Stimulated activated CD4-positive, alpha-beta T cell treated with anti-CD3 and anti-CD28 coated beads, Interleukin-1b, Interleukin-23, amount 100 ng/mL, for 4 hours (primary cell): ENCODE data around the gene PRKAA1.
"Not testable (repeated sequence)": the region's sequence is repeated elsewhere in the genome, so short reads cannot be mapped to it uniquely, and the experiment has no call there.

ENCODE experiments used
- DNase-seq, 2 donors: peaks; one replicate each; pipeline ENCODE4 v3.0.0-alpha.2; 2020; ENCODE audit warnings: low read depth in 2 of 2

The PRKAA1 gene

DNA sequence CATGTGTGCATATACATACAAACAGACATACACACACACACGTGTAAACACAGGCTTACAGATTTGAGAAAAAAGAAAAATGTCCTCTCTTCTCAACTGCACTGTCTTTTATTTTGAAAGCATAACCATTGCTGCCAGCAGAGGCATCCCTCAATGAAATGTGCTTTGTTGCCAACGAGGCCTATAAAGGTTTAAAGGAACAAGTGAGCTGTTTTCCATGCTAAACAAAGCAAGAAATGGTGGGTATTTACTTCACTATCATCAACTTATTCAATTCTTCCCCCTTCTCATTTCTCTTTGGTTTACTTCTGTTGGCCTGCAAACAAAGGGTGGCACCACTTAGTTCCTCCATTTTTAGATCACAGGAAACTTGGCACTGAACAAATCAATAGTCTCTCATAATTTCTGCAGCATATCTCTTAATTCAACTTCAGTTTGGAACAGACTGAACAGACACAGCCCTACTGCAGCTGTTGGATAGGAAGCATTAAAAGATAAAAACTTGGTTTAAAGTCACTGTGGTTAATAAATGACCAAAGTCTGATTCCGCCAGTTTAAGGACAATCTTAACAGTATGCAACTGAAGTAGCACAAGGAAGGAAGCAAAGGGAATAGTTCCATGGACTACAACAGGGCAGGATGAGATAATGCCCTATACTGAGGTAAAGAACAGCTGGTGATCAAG is 64.2 kb downstream of the PRKAA1 start:
- no peak for DNase-seq

DNA sequence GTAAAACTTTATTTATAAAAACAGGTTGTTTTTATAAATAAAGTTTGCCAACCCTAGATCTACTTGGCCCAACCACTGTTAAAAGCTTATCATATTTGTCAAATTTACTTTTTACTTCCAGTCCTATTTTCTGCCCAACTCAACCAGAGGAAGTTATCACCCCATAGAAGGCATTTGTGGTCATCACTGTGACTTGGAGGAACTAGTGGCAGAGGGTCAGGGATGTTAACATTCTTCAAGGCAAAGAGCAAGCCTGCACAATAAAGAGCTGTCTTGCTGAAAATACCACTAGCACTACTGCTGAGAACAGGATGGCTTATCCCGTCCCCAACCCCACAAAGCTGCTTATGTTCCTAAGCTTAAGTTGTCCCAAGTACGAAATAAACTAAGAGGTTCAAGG is 64.7 kb downstream of the PRKAA1 start:
- DNase-seq = no peak

- DNase-seq = not testable (repeated sequence)
Observed at GRCh38 chr5:40722497-40722911, 75.7 kb downstream of the PRKAA1 start.

DNA sequence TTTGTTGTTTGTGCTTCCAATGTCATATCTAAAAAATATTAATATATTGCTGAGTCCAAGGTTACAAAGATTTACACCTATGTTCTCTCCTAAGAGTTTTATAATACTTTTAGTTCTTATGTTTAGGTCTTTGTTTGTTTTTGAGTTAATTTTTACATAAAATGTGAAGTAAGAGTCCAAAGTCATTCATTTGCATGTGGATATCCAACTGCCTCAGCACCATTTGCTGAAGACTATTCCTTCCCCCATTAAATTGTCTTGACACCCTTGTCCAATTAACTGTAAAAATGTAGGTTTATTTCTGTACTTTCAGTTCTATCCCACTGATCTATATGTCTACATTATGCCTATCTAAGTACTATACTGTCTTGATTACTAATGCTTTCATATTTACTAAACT is 78.1 kb downstream of the PRKAA1 start:
- DNase-seq = no peak

DNA sequence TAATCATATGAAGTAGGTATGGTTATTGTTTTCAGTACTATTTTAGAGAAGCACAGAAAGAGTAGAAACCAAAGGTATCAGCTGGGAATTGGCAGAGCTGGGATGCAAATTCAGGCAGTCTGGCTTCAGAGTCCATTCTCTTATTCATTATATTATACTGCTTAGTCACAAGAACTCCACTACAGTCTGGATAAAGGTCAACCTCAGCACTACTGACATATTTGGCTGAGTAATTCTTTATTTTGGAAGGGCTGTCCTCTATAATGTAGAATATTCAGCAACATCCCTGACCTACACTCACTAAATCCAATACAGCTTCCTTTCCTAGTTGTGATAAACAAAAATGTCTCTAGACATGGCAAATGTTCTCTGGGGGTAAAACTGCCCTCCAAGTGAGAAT is 80.9 kb downstream of the PRKAA1 start:
- DNase-seq = no peak

- no peak for DNase-seq
Observed at GRCh38 chr5:40716590-40716989, 81.6 kb downstream of the PRKAA1 start.

- no peak for DNase-seq
Observed at GRCh38 chr5:40716000-40716399, 82.2 kb downstream of the PRKAA1 start.

DNA sequence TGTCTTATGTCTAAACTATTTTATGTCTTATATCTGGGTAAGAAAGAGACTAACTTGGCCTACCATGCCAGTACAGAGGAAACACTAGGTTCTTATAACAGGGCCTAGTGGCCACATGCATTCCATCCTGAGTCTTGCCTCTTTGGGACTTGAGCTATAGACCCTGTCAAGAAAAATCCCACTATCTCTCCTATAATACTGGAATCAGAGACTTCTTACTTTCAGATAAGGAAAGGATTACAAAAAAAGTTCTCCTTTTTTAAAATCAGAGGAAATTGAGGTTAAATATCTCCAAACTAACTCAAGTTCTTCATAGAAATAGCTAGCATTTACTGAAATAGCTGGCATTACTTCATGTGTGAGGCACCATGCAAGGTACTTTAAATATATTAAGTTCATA is 84.2 kb downstream of the PRKAA1 start:
- no peak for DNase-seq

DNA sequence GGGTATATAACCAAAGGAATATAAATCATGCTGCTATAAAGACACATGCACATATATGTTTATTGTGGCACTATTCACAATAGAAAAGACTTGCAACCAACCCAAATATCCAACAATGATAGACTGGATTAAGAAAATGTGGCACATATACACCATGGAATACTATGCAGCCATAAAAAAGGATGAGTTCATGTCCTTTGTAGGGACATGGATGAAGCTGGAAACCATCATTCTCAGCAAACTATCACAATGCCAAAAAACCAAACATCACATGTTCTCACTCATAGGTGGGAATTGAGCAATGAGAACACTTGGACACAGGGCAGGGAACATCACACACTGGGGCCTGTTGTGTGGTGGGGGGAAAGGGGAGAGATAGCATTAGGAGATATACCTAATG is 87.6 kb downstream of the PRKAA1 start:
- DNase-seq = not testable (repeated sequence)
